Activated naive CD4-positive, alpha-beta T cell treated with anti-CD3 and anti-CD28 coated beads, Interleukin-2, amount 50 U/mL, for 72 hours (primary cell): ENCODE results near the gene GDF7. TPM values are rescaled to one million over a fixed set of nuclear protein-coding genes. Genes with fewer than 3 reads are reported as not detected.

Source experiments
- ATAC-seq, 2 donors: fragments of 150-1000 bp; cut with Tn5 transposase; 2 replicates each; pipeline ENCODE4 v1.10.0; 2021; ENCODE audit warnings: mild to moderate bottlenecking in 2 of 2, moderate library complexity in 2 of 2
- DNase-seq, 2 donors: peaks; one replicate each; pipeline ENCODE4 v3.0.0; 2021 to 2022; ENCODE audit warnings: low spot score in 2 of 2
- H3K27ac Mint-ChIP-seq, 2 donors: one replicate each; pipeline ENCODE4 v1.8.0; 2022; ENCODE audit warnings: mild to moderate bottlenecking in 2 of 2, mixed read lengths in 2 of 2
- H3K36me3 Mint-ChIP-seq, 2 donors: one replicate each; pipeline ENCODE4 v1.8.0; 2022; ENCODE audit warnings: mixed read lengths in 2 of 2
- H3K9me3 Mint-ChIP-seq, 2 donors: one replicate each; pipeline ENCODE4 v1.8.0; 2022; ENCODE audit warnings: mixed read lengths in 2 of 2
- total RNA-seq, 2 donors: library from RNA; stranded (reverse); gene quantifications; one replicate each; pipeline ENCODE4 v1.2.3, GENCODE V29; 2022

Gene GDF7
- total RNA-seq, 2 donors from 2014 or later = 0.07 TPM; not detected in 1

DNA sequence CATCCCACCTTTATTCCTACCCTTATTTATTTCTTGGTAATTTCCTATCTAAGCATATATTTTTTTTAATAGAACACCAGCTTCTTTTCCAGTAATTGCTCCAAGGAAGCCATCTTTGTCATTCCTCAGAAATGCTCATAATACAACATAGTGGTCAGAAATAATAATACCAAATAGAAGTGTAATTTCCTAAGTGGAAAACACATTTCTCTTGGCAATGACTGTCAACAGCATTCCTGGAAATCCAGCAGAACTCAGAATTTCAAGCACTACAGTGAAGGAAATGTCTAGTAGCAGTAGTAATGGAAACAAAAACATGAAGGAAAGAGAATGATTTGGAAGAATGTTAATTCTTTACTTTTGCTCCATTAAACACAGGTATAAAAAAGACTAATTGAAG lies 56.6 kb downstream of the GDF7 start:
- DNase-seq = no peak
- peaks cover 37 to 40% of the 10 kb centered on the region in 2 donors for H3K36me3 Mint-ChIP-seq
- H3K27ac Mint-ChIP-seq = no peak overlapping the region
- H3K9me3 Mint-ChIP-seq = peaks cover 5 to 9% of the 10 kb centered on the region in 2 donors
- ATAC-seq = no peak

DNA sequence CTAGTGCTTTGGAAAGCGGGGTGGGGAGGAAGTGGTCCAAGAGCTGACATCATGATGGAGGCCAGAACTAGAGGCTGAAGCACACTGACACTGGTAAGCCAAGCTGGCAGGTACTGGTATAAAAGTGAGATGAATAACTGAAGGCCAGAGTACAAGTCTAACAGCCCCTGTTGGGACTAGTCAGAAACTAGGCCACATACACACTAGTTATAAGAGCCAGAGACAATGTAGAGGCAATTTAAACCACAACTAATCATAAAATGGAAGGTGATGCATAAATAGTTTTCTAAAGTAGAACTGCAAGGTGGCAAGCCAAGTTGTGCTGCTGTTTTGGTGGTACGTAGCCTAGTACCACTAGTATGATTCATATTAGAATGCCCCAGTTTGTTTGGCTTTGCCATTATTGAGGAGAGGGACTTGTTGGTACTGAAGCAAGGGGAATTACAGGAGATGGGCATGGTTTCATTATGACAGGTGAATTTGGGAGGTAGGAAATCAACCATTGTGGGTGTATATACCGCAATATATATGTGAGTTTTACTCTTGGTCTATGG lies 57.6 kb downstream of the GDF7 start:
- DNase-seq (no peak), ATAC-seq (peak in 1 of 2 donors; percentile 22)
- H3K36me3 Mint-ChIP-seq = peaks cover 28 to 35% of the 10 kb centered on the region in 2 donors
- H3K27ac Mint-ChIP-seq = no peak overlapping the region
- peaks cover 5% of the 10 kb centered on the region in 2 donors for H3K9me3 Mint-ChIP-seq

DNA sequence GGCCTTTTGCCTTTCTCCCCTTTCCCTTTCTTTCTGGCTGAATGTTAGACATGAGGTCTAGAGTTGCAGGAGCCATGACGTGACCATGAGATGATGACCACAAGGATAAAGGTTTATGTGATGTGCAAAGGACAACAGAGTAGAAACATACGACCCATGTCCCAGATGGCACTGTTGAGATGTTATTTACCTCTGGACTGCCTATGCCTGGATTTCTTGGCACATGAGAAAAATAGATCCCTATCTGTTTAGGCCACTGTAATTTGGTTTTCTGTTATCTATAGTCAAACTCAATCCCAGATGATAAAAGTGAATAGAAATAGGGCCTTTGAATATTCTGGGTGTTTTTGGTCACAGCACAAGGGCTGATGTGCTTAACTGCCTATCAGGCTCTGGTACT lies 58.8 kb downstream of the GDF7 start:
- H3K27ac Mint-ChIP-seq = no peak overlapping the region
- H3K36me3 Mint-ChIP-seq = peaks cover 18 to 28% of the 10 kb centered on the region in 2 donors
- ATAC-seq = no peak

DNA sequence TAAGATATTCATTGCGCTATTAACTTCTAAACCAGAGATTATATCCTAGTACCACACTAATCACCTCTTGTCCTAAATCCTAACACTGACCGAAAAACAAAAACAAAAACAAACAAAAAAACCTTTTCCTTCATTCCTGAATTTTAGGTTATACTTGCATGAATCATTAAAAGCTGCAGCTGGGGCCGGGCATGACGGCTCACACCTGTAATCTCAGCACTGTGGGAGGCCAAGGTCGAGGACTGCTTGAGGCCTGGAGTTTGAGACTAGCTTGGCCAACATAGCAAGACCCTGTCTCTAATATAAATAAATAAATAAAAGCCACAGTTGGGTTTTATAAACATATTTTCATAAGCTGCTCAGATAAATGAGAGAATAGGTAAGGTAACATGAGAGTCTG lies 60.0 kb downstream of the GDF7 start:
- DNase-seq (no peak), ATAC-seq (no peak)
- no peak overlapping the region for H3K27ac Mint-ChIP-seq
- H3K36me3 Mint-ChIP-seq = peaks cover 7 to 18% of the 10 kb centered on the region in 2 donors
- no peaks in the 10 kb centered on the region for H3K9me3 Mint-ChIP-seq

More for the DNA sequence above, 58.8 kb downstream of the GDF7 start:
- no peaks in the 10 kb centered on the region for H3K9me3 Mint-ChIP-seq
- DNase-seq = no peak

DNA sequence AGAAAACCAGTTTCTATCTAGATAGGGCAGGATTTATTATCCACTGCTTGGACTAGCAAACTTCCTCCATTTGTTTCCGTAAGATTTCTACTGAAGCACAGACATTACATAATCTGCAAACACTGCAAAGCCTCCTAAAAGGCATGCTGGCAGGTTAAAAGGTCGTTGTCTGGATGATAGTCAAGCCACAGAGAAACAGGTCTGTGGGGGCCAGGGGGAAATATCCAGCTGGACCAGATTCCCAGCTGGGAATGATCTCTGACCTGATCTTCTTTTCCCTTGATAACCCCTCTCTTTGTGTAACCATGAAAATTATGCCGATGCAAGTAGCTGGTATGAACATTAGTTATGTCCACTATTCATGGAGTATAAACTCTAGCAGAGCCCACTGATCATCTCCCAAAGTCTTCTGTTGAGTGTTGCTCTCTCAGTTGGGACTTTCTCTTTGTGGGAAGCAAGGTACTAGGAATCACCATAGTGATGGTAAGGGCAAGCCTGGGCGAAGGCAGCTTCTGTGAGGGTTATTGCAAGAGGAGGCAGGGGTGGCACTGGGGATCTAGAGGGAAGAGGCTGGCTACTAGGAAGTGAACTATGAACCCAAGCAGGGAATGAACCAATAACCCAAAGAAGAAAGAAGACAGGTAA lies 61.3 kb downstream of the GDF7 start:
- H3K27ac Mint-ChIP-seq = peak overlapping the region in 1 of 2 donors; percentile 10
- H3K9me3 Mint-ChIP-seq = no peaks in the 10 kb centered on the region
- peaks cover 0 to 16% of the 10 kb centered on the region in 2 donors for H3K36me3 Mint-ChIP-seq
- ATAC-seq = no peak
- no peak for DNase-seq

Other genes with a start within 250 kb of the GDF7 start
- gene RHOB, start 220.1 kb upstream of the GDF7 start, total RNA-seq = 1 to 10 TPM; 5.9 to 7.1 TPM
- 1 to 10 TPM; 6.1 to 7.9 TPM for gene HS1BP3, start 16.0 kb upstream of the GDF7 start, total RNA-seq
- 10 to 100 TPM; 15.9 to 34.3 TPM for gene LDAH, start 156.0 kb downstream of the GDF7 start, total RNA-seq